ENCODE data around the gene OR1D5.
A peak's percentile ranks its signal among the peaks of the same experiment; 100 is the strongest.
"Not testable (repeated sequence)": the region's sequence is repeated elsewhere in the genome, so short reads cannot be mapped to it uniquely, and the experiment has no call there.

The OR1D5 gene

DNA sequence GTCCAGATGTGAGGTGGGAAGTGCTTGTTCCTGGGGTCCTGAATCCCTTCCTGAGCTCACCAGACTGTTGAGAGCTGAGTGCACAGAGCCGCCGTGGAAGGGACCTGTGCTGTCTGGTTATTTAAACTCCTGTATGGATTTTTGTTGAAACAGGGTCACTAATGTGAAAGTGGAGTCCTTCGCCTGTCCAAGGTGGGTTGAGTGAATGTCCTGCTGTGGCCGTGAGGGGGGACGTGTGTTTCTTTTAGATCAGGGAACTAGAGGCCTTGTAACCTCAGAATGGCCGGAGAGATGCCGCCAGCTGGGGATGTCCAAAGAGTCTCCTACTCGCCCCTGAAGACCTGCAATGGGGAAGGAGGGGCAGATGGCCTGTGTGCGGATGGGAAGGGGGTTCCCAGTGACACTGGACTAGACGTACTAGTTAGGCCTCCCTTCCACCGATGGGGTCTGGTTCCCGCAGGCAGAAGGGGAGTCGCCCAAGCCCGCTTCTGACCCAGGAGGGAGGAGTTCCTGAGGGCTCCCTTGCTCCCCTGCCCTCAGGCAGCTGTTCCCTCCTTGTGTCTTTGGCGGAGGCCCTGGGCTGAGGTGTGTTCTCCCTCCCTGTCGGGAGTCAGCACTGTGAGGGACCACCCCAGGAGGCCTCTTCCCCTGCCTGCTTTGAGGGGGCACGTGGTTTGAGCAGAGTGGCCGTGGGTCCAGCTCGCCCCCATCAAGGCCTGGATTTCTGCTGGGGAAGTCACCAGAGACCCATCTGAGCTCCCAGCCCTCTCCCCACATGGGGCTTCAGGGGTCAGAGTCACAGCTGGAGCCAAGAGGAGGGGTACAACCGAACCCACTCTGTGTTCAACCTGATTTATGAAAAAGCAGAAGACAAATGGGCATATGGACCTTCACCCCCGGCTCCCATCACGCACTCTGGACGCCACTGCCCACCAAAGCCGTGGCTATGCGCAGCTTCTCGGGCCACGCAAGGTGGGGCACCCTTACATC lies 30.9 kb downstream of the OR1D5 start:
- Histone ChIP-seq H2AFZ (ENCODE audit: low read length) (no peak overlapping the region), H3K36me3 (replicated peaks in 1 of 2; ENCODE audit: control insufficient read depth in 2 of 2, insufficient read depth in 2 of 2, low read length in 2 of 2) (no peaks in the 10 kb centered on the region), H3K18ac (ENCODE audit: low read length) (peak overlapping the region; percentile 66), H3K4me1 (ENCODE audit: control insufficient read depth in 2 of 2, insufficient read depth in 1 of 2, low read depth in 1 of 2, low read length in 2 of 2) (peaks cover 0 to 5% of the 10 kb centered on the region in 2 donors), H4K91ac (ENCODE audit: low read depth, low read length, poor library complexity) (no peak overlapping the region), H2AK5ac (ENCODE audit: low read depth, low read length) (peak overlapping the region; percentile 68), H4K8ac (ENCODE audit: low read depth, low read length) (no peak overlapping the region), H2BK120ac (ENCODE audit: low read depth, low read length) (no peak overlapping the region), H2BK5ac (ENCODE audit: low read length) (peak overlapping the region; percentile 13), H2BK12ac (ENCODE audit: low read length) (no peak overlapping the region), H3K4me3 (ENCODE audit: low read length in 2 of 2) (peak overlapping the region in 1 of 2 donors; percentile 21), H2BK15ac (ENCODE audit: low read length) (no peak overlapping the region), H3K79me1 (ENCODE audit: low read depth, low read length) (peaks cover 3% of the 10 kb centered on the region), H3K9me3 (replicated peaks in 1 of 2; ENCODE audit: control insufficient read depth in 2 of 2, insufficient read depth in 1 of 2, low read depth in 1 of 2, low read length in 2 of 2) (no peaks in the 10 kb centered on the region), H3K23ac (ENCODE audit: low read depth, low read length, poor library complexity) (no peak overlapping the region), H3K4ac (ENCODE audit: low read length) (no peak overlapping the region), H3K27ac (replicated peaks; ENCODE audit: low read length) (no peak overlapping the region), H3K4me2 (ENCODE audit: insufficient read depth, low read length, poor library complexity, severe bottlenecking) (no peak overlapping the region), H3K9ac (ENCODE audit: low read depth, low read length, poor library complexity) (no peak overlapping the region), H3K27me3 (ENCODE audit: control insufficient read depth in 3 of 3, insufficient read depth in 3 of 3, low read depth in 1 of 3, low read length in 3 of 3) (peaks cover 0 to 7% (median 0%) of the 10 kb centered on the region in 3 experiments), H3K14ac (ENCODE audit: low read length) (no peak overlapping the region)
- no peak for DNase-seq (ENCODE audit: low spot score)
- WGBS, 2 donors (ENCODE audit: extremely low coverage in 2 of 2, insufficient read length in 2 of 2, insufficient replicate concordance in 1 of 2) = no CpG with 5 or more reads among the region's 27 CpGs

DNA sequence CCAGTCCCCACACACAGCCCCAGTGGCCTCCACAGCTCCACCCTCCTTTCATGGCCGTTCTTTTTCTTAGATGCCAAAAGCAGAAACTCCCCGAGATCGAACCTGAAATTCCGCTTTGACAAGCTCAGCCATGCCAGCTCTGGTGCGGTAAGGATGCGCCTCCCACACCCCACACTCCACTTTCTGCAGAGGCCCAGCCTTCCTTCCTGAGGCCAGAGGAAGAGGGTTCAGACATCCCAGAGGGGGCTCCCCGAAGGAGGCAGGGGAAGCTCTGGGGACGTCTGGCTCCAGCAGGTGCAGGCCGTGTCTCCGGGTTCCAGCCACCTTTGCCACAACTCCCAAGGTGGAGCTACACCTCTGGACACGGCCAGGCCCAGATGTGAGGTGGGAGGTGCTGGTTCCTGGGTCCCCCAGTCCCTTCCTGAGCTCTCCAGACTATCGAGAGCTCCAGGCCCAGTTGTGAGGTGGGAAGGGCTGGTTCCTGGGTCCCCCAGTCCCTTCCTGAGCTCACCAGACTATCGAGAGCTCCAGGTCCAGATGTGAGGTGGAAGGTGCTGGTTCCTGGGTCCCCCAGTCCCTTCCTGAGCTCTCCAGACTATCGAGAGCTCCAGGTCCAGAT lies 32.4 kb downstream of the OR1D5 start:
- H3K9me3 ChIP-seq (replicated peaks in 1 of 2; ENCODE audit: control insufficient read depth in 2 of 2, insufficient read depth in 1 of 2, low read depth in 1 of 2, low read length in 2 of 2); H3K27me3 ChIP-seq (ENCODE audit: control insufficient read depth in 3 of 3, insufficient read depth in 3 of 3, low read depth in 1 of 3, low read length in 3 of 3); H3K4ac ChIP-seq (ENCODE audit: low read length); H3K27ac ChIP-seq (replicated peaks; ENCODE audit: low read length); H3K9ac ChIP-seq (ENCODE audit: low read depth, low read length, poor library complexity); H2AK5ac ChIP-seq (ENCODE audit: low read depth, low read length); H3K4me3 ChIP-seq (ENCODE audit: low read length in 2 of 2); H4K91ac ChIP-seq (ENCODE audit: low read depth, low read length, poor library complexity); H2BK120ac ChIP-seq (ENCODE audit: low read depth, low read length); H2BK12ac ChIP-seq (ENCODE audit: low read length); H3K4me2 ChIP-seq (ENCODE audit: insufficient read depth, low read length, poor library complexity, severe bottlenecking); DNase-seq (ENCODE audit: low spot score); H3K23ac ChIP-seq (ENCODE audit: low read depth, low read length, poor library complexity); H2AFZ ChIP-seq (ENCODE audit: low read length); H3K14ac ChIP-seq (ENCODE audit: low read length); H3K79me1 ChIP-seq (ENCODE audit: low read depth, low read length); H4K8ac ChIP-seq (ENCODE audit: low read depth, low read length); H3K36me3 ChIP-seq (replicated peaks in 1 of 2; ENCODE audit: control insufficient read depth in 2 of 2, insufficient read depth in 2 of 2, low read length in 2 of 2); H2BK15ac ChIP-seq (ENCODE audit: low read length); H2BK5ac ChIP-seq (ENCODE audit: low read length): not testable (repeated sequence)
- peaks cover 0 to 14% of the 10 kb centered on the region in 2 donors for H3K4me1 ChIP-seq (ENCODE audit: control insufficient read depth in 2 of 2, insufficient read depth in 1 of 2, low read depth in 1 of 2, low read length in 2 of 2)
- H3K18ac ChIP-seq (ENCODE audit: low read length) = peak overlapping the region; percentile 74
- WGBS, 2 donors (ENCODE audit: extremely low coverage in 2 of 2, insufficient read length in 2 of 2, insufficient replicate concordance in 1 of 2) = no CpG with 5 or more reads among the region's 14 CpGs

DNA sequence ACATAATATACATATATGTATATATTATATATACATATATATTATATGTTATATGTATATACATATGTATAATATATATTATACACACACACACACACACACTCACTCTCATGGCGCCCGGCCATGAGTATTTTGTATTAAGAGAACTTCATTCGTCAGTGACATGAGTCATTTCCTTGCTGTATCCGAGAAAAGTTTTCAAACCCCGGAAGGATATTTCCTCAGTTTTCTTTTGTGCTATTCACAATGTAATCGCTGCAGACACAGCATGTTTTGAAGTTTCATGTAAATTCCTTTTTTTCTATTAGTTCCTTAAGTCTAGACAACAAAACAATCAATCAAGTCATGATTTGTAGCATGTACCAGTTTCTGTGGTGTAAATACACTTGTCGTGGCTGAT lies 33.3 kb downstream of the OR1D5 start:
- Histone ChIP-seq H3K79me1 (ENCODE audit: low read depth, low read length) (peaks cover 6% of the 10 kb centered on the region), H3K9ac (ENCODE audit: low read depth, low read length, poor library complexity) (no peak overlapping the region), H2BK12ac (ENCODE audit: low read length) (no peak overlapping the region), H3K4me2 (ENCODE audit: insufficient read depth, low read length, poor library complexity, severe bottlenecking) (no peak overlapping the region), H3K9me3 (replicated peaks in 1 of 2; ENCODE audit: control insufficient read depth in 2 of 2, insufficient read depth in 1 of 2, low read depth in 1 of 2, low read length in 2 of 2) (no peaks in the 10 kb centered on the region), H3K23ac (ENCODE audit: low read depth, low read length, poor library complexity) (no peak overlapping the region), H2AFZ (ENCODE audit: low read length) (no peak overlapping the region), H4K8ac (ENCODE audit: low read depth, low read length) (no peak overlapping the region), H4K91ac (ENCODE audit: low read depth, low read length, poor library complexity) (no peak overlapping the region), H3K14ac (ENCODE audit: low read length) (no peak overlapping the region), H3K27me3 (ENCODE audit: control insufficient read depth in 3 of 3, insufficient read depth in 3 of 3, low read depth in 1 of 3, low read length in 3 of 3) (no peaks in the 10 kb centered on the region), H2AK5ac (ENCODE audit: low read depth, low read length) (no peak overlapping the region), H3K4ac (ENCODE audit: low read length) (no peak overlapping the region), H3K4me1 (ENCODE audit: control insufficient read depth in 2 of 2, insufficient read depth in 1 of 2, low read depth in 1 of 2, low read length in 2 of 2) (peaks cover 0 to 14% of the 10 kb centered on the region in 2 donors), H3K18ac (ENCODE audit: low read length) (no peak overlapping the region), H2BK15ac (ENCODE audit: low read length) (no peak overlapping the region), H2BK120ac (ENCODE audit: low read depth, low read length) (no peak overlapping the region), H3K4me3 (ENCODE audit: low read length in 2 of 2) (no peak overlapping the region), H2BK5ac (ENCODE audit: low read length) (no peak overlapping the region), H3K27ac (replicated peaks; ENCODE audit: low read length) (no peak overlapping the region), H3K36me3 (replicated peaks in 1 of 2; ENCODE audit: control insufficient read depth in 2 of 2, insufficient read depth in 2 of 2, low read length in 2 of 2) (no peaks in the 10 kb centered on the region)
- no CpG with 5 or more reads among the region's 7 CpGs for WGBS, 2 donors (ENCODE audit: extremely low coverage in 2 of 2, insufficient read length in 2 of 2, insufficient replicate concordance in 1 of 2)
- DNase-seq (ENCODE audit: low spot score) = no peak

Data from neuronal stem cell (in vitro differentiated cells).